GM19438 (cell line): ENCODE data around the gene SRD5A1.

ENCODE experiments used
- ATAC-seq: cut with Tn5 transposase; IDR thresholded peaks from one replicate; pipeline ENCODE4 v1.9.1; 2021; ENCODE audit warnings: low read depth; ENCODE audit not compliant: unreplicated experiment

Gene SRD5A1

GRCh38 chr5:6710551-6711318 lies 77.5 kb downstream of the SRD5A1 start:
- no peak for ATAC-seq

- peak; percentile 21 for ATAC-seq
These were observed 78.3 kb downstream of the SRD5A1 start for GRCh38 chr5:6711409-6712141.

DNA sequence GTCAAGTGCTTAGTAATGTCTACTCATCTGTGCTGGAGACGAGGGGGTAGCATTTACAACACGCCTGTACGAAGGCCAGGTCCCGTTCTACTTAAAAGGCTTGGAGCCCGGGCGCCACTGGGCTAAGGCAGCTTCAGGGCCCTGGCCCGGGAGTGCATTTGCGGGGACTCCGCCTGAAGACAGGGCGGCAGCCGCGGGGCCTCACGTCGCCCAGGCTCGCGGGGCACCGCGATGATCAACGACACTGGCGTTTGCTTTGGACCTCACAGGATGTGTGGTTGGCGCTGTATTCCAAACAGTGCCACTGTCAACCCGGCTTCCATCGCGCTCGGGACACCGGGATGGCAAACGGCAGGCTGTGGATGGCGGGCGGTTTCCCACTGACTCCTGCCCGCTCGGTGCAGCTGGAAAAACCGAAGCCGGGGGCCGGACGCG lies 78.9 kb downstream of the SRD5A1 start:
- peak; percentile 15 for ATAC-seq

GRCh38 chr5:6712577-6713273 lies 79.5 kb downstream of the SRD5A1 start:
- ATAC-seq: peak; percentile 59

DNA sequence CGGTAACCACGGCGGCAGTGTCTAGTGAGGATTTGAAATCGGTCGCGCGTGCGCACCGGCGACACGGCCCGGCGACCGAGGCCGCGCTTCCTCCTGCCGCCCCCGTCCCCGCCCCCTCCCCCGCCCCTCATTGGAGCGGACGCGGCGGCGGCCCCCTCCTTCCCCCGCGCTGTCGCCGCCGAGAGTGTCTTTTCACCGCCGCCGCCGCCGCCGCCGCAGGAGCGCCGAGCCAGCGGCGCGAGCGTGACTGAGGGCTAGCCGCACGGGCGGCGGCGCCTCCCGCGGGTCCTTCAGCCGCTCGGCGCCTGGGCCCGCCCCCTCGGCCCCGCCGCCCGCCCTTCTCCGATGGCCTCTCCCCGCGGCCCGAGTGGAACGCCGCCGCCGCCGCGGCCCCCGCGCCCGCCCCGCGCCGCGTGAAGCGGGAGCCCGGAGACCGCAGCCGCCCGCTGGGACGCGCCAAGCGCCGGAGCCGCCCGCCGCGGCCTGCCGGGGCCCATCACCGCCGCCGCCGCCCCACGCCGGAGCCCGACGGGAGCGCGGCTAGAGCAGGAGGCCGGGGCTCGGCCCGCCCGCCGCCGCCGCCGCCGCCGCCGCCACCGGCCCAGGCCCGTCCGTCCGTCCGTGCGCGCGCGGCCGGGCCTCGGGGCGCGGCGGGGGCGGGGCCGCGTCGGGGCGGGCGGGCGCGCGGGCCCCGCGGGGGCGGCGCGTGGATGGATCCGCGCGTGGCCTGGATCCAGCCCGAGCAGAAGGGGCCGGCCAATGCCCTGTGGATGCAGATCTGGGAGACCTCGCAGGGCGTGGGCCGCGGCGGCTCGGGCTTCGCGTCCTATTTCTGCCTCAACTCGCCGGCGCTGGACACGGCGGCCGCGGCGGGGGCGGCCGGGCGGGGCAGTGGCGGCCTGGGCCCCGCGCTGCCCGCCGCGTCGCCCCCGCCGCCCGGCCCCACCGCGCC lies 80.3 kb downstream of the SRD5A1 start, which contains the start of gene TENT4A:
TENT4A (plus strand) TSS at position 159 of the 952 bp plus-strand sequence; CDS start at position 711, 552 bp downstream.
- peak; percentile 2 for ATAC-seq

- no peak for ATAC-seq
These were observed 81.2 kb downstream of the SRD5A1 start for GRCh38 chr5:6714226-6715041.

DNA sequence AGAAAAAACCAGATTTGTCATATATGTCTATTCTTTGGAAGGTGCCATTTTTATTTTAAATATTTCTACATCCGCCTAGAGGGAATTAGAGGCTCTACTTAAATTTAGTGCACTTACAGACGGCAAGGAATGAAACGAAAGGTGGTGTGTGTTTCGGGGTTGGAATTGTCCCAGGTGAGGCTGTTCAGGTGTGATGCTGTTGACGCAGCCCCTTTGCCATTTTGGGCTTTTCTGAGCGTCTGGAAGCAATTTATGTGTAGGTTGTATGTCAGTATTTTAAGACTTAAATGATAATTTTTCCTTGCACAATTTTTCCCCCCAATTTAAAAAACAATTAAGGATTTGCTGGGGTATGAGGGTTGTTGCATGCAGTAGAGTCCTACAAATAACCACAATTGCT lies 82.0 kb downstream of the SRD5A1 start:
- ATAC-seq: no peak

- no peak for ATAC-seq
These were observed 82.8 kb downstream of the SRD5A1 start for GRCh38 chr5:6715758-6716628.

DNA sequence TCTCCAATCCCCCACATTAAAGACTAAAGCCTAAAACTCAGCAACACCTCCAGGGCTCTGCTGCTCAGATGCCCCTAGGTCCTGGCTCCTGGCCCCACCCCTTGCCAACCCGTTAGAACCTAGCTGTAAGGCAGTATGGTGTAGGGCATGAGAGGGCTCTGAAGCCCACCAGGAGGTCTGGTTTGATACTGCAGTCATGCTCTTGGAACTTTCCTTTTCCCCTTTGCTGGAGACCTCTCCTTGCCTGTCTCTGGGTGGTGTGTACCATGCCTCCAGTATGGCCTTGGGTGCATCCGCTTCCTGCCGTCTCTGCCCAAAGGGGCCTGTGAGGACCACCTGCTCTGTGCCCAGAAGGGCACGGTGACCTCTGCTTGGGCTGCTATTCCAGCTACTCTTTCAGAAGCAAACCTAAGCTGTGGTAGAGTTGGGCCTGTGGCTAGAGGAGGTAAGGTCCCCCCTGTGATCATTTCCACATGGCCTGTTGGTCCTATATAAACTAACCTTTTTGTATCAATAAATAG lies 83.4 kb downstream of the SRD5A1 start:
- no peak for ATAC-seq

DNA sequence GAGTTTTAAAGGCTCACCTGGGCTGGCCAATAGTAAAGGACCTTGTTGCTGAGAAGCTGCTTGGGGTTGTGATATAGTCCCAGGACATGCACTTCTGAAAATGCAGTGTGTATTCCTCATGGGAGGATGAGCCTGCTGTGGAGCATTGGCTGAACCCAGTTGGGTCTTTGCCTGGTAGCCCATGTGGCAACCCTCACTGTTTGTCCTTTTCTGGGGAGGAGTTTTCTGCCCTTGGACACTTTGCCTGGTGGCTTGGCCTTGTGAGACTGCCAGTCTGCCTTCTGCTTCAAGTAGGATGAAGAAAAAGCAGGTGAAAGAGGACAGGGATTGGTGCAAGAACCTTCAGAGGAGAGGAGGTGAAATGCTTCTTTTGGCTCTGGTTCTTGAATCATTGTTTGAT lies 84.0 kb downstream of the SRD5A1 start:
- no peak for ATAC-seq

- no peak for ATAC-seq
These were observed 84.4 kb downstream of the SRD5A1 start for GRCh38 chr5:6717687-6718086.

GRCh38 chr5:6718161-6718681 lies 85.0 kb downstream of the SRD5A1 start:
- no peak for ATAC-seq

- ATAC-seq: no peak
These were observed 85.5 kb downstream of the SRD5A1 start for GRCh38 chr5:6718718-6719117.

DNA sequence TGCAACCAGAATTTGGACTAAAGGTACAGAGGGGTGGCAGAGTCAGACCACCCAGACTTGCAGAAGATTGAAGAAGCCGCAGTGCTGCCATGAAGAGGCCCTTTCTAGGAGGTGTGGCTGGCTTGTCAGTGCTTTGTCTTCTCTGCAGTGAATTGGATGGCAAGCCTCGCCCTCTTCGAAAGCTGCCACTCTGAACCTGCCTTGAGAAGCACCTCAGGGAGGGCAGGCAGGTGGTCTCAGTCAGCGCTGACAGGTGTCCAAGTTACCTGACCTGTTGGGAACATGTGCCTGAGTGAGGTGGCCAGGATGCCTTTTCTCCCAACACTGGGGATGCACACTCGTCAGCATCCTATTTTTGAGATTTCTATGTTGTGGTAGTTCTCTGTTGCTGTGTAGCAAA lies 86.2 kb downstream of the SRD5A1 start:
- ATAC-seq: no peak

GRCh38 chr5:6719896-6720560 lies 86.8 kb downstream of the SRD5A1 start:
- ATAC-seq: no peak

GRCh38 chr5:6720561-6720921 lies 87.3 kb downstream of the SRD5A1 start:
- no peak for ATAC-seq

DNA sequence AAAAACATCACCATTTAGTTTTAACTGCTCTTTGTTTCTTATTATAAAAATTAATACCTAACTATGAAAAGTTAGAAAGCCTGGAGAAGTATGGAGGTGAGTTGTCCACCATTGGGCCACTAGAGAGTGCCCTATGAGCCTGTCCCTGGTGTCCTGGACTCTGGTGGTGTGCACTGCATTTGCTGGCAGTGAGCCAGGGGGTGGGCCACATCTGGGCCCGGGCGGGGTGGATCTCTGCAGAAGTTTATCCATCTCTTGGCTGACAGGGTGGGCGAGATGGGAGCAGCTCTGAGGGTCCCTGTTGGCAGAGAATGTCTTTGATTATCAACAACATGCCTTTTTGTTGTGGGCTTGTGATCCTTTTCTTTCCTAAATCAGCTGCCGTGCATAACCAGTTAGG lies 88.2 kb downstream of the SRD5A1 start:
- ATAC-seq: no peak
